ENCODE data around the gene PCBP3.

The PCBP3 gene

GRCh38 chr21:45989355-45990048 is 346.0 kb downstream of the PCBP3 start:
- no peak for DNase-seq

GRCh38 chr21:45990049-45990711 is 346.7 kb downstream of the PCBP3 start:
- DNase-seq, result no peak

GRCh38 chr21:45990741-45991605 is 347.4 kb downstream of the PCBP3 start:
- DNase-seq, result no peak

- no peak for DNase-seq
Measured at GRCh38 chr21:45991606-45992300, 348.2 kb downstream of the PCBP3 start.
